Caco-2 (cell line): ENCODE measurements around the gene UBL4B. TPM values are rescaled to one million over a fixed set of nuclear protein-coding genes. Genes with fewer than 3 reads are reported as not detected.

Source experiments
- BruUV-seq: library from RNA; stranded (reverse); fragments of 400-500 nt; replicated peaks from 2 replicates; lab custom pipeline; 2021; lab: Mats Ljungman, UMichigan
- CTCF ChIA-PET: fragments of 300-600 bp; sonication (Branson Sonifier 250); formaldehyde crosslinking; loops from one replicate; lab custom pipeline; 2022; ENCODE audit warnings: antibody characterized with exemption; lab: Charles Lee
- POLR2A ChIA-PET: fragments of 300-600 bp; sonication (Branson Sonifier 250); formaldehyde crosslinking; loops from one replicate; lab custom pipeline; 2022; ENCODE audit warnings: antibody characterized with exemption; lab: Charles Lee
- DNase-seq, 2 experiments: peaks; one replicate each; pipeline versions ENCODE4 v3.0.0 to v3.0.0-alpha.2; 2020 to 2022
- H3K27me3 ChIP-seq: replicated peaks from 2 replicates; pipeline ENCODE4 v1.6.0; 2011; ENCODE audit warnings: low read length; ENCODE audit not compliant: control insufficient read depth, insufficient read depth
- H3K36me3 ChIP-seq: 2 replicates; pipeline ENCODE4 v1.5.1; 2011; ENCODE audit warnings: low read length; ENCODE audit not compliant: control insufficient read depth, insufficient read depth
- H3K4me1 ChIP-seq: fragments of 250-450 bp; sonication (Bioruptor Pico); 2 replicates; pipeline ENCODE4 v1.5.1; 2020; ENCODE audit warnings: mild to moderate bottlenecking
- H3K4me3 ChIP-seq: 2 replicates; pipeline ENCODE4 v1.5.1; 2011; ENCODE audit warnings: low read depth, mild to moderate bottlenecking, control low read depth, low read length
- H3K9me3 ChIP-seq: fragments of 250-450 bp; sonication (Bioruptor Pico); 2 replicates; pipeline ENCODE4 v1.5.1; 2020; ENCODE audit warnings: mild to moderate bottlenecking, moderate library complexity
- H3K27ac Mint-ChIP-seq: one replicate; pipeline ENCODE4 v1.8.0; 2022; ENCODE audit warnings: mixed read lengths; ENCODE audit not compliant: unreplicated experiment
- H3K27me3 Mint-ChIP-seq: one replicate; pipeline ENCODE4 v1.8.0; 2022; ENCODE audit warnings: mixed read lengths; ENCODE audit not compliant: insufficient read depth, unreplicated experiment
- H3K36me3 Mint-ChIP-seq: one replicate; pipeline ENCODE4 v1.8.0; 2022; ENCODE audit warnings: mild to moderate bottlenecking, mixed read lengths; ENCODE audit not compliant: insufficient read depth, unreplicated experiment
- H3K4me1 Mint-ChIP-seq: one replicate; pipeline ENCODE4 v1.8.0; 2022; ENCODE audit warnings: low read depth, mixed read lengths; ENCODE audit not compliant: unreplicated experiment
- H3K4me3 Mint-ChIP-seq: one replicate; pipeline ENCODE4 v1.8.0; 2022; ENCODE audit warnings: mild to moderate bottlenecking, moderate library complexity, mixed read lengths; ENCODE audit not compliant: unreplicated experiment
- H3K9me3 Mint-ChIP-seq: one replicate; pipeline ENCODE4 v1.8.0; 2022; ENCODE audit warnings: mixed read lengths; ENCODE audit not compliant: unreplicated experiment
- CTCF ChIP-seq, 2 experiments: fragments of 200-600 bp in 1 of 2; IDR thresholded peaks; 1 replicate in 1 of 2; 2 replicates in 1 of 2; pipeline versions ENCODE4 v1.5.1 to v1.8.0; 2011 to 2022; ENCODE audit warnings: antibody characterized with exemption in 1 of 2, control low read depth in 1 of 2, inconsistent platforms in 1 of 2, low read depth in 1 of 2, low read length in 1 of 2, mild to moderate bottlenecking in 1 of 2, moderate library complexity in 1 of 2; ENCODE audit not compliant: insufficient read depth in 1 of 2, severe bottlenecking in 1 of 2, unreplicated experiment in 1 of 2
- intact Hi-C: fragments of 100-400 bp; cut with micrococcal nuclease; formaldehyde crosslinking; loops from one replicate; pipeline ENCODE4 v1.10.0; 2022; ENCODE audit not compliant: unreplicated experiment
- total RNA-seq: library from RNA; stranded (reverse); gene quantifications from 2 replicates; pipeline ENCODE4 v1.2.3, GENCODE V29; 2022

The UBL4B gene
- total RNA-seq, 1 experiment from 2014 or later, result not detected

- Mint-ChIP-seq H3K27me3 (peaks cover 18% of the 10 kb centered on the region), H3K4me1 (no peaks in the 10 kb centered on the region), H3K9me3 (no peaks in the 10 kb centered on the region)
These were observed 48.4 kb downstream of the UBL4B start for GRCh38 chr1:110160538-110161100.

GRCh38 chr1:110161165-110161564 lies 48.9 kb downstream of the UBL4B start:
- ChIA-PET CTCF (no interaction called here), POLR2A (no interaction called here)
- no peaks in the 10 kb centered on the region for H3K9me3 ChIP-seq
- no peaks in the 10 kb centered on the region for H3K4me1 ChIP-seq
- no peaks in the 10 kb centered on the region for H3K4me1 Mint-ChIP-seq
- no peak overlapping the region for H3K27ac Mint-ChIP-seq
- H3K36me3 Mint-ChIP-seq, result no peaks in the 10 kb centered on the region
- H3K27me3 Mint-ChIP-seq, result peaks cover 18% of the 10 kb centered on the region
- no TSS peak for BruUV-seq
- no peak overlapping the region for H3K4me3 ChIP-seq
- DNase-seq, result no peak
- H3K9me3 Mint-ChIP-seq, result no peaks in the 10 kb centered on the region
- intact Hi-C loops, result no loop called here
- H3K36me3 ChIP-seq, result no peaks in the 10 kb centered on the region
- no peaks in the 10 kb centered on the region for H3K27me3 ChIP-seq
- no peak for TF ChIP-seq CTCF (IDR thresholded peaks at IDR 0.05; ENCODE audit: insufficient read depth in 1 of 2, low read depth in 1 of 2, low read length in 1 of 2, severe bottlenecking in 1 of 2, unreplicated experiment in 1 of 2)
- no peak overlapping the region for H3K4me3 Mint-ChIP-seq

More at GRCh38 chr1:110160538-110161100, 48.4 kb downstream of the UBL4B start:
- BruUV-seq, result no TSS peak
- Mint-ChIP-seq H3K4me3 (no peak overlapping the region), H3K36me3 (no peaks in the 10 kb centered on the region), H3K27ac (no peak overlapping the region)
- ChIA-PET POLR2A (no interaction called here), CTCF (no interaction called here)
- intact Hi-C loops, result no loop called here
- Histone ChIP-seq H3K27me3 (no peaks in the 10 kb centered on the region), H3K4me1 (no peaks in the 10 kb centered on the region), H3K4me3 (no peak overlapping the region), H3K36me3 (no peaks in the 10 kb centered on the region), H3K9me3 (no peaks in the 10 kb centered on the region)
- TF ChIP-seq CTCF (IDR thresholded peaks at IDR 0.05; ENCODE audit: insufficient read depth in 1 of 2, low read depth in 1 of 2, low read length in 1 of 2, severe bottlenecking in 1 of 2, unreplicated experiment in 1 of 2), result no peak
- no peak for DNase-seq

- Histone ChIP-seq H3K9me3 (no peaks in the 10 kb centered on the region), H3K36me3 (no peaks in the 10 kb centered on the region), H3K4me1 (no peaks in the 10 kb centered on the region), H3K4me3 (no peak overlapping the region), H3K27me3 (no peaks in the 10 kb centered on the region)
- no TSS peak for BruUV-seq
- H3K36me3 Mint-ChIP-seq, result no peaks in the 10 kb centered on the region
- no peaks in the 10 kb centered on the region for H3K4me1 Mint-ChIP-seq
- H3K27me3 Mint-ChIP-seq, result peaks cover 18% of the 10 kb centered on the region
- no peaks in the 10 kb centered on the region for H3K9me3 Mint-ChIP-seq
- no peak for TF ChIP-seq CTCF (IDR thresholded peaks at IDR 0.05; ENCODE audit: insufficient read depth in 1 of 2, low read depth in 1 of 2, low read length in 1 of 2, severe bottlenecking in 1 of 2, unreplicated experiment in 1 of 2)
- no peak for DNase-seq
- ChIA-PET CTCF (no interaction called here), POLR2A (no interaction called here)
- no peak overlapping the region for H3K4me3 Mint-ChIP-seq
- intact Hi-C loops, result no loop called here
- H3K27ac Mint-ChIP-seq, result no peak overlapping the region
These were observed 49.6 kb downstream of the UBL4B start for GRCh38 chr1:110161849-110162248.

Other genes with a start within 250 kb of the UBL4B start
- gene CSF1, start 201.6 kb upstream of the UBL4B start, total RNA-seq, result 3.7 and 3.9 TPM in 2 replicates
- 62.6 and 64.2 TPM in 2 replicates for gene AHCYL1, start 127.7 kb upstream of the UBL4B start, total RNA-seq
- 32.8 and 36.1 TPM in 2 replicates for gene STRIP1, start 77.8 kb upstream of the UBL4B start, total RNA-seq
- gene ALX3, start 41.8 kb upstream of the UBL4B start, total RNA-seq, result not detected in 2 replicates
- not detected in 2 replicates for gene SLC6A17, start 38.1 kb downstream of the UBL4B start, total RNA-seq
- gene KCNC4, start 97.9 kb downstream of the UBL4B start, total RNA-seq, result 5.3 TPM in 2 replicates
- gene RBM15, start 226.9 kb downstream of the UBL4B start, total RNA-seq, result 34.3 and 36.1 TPM in 2 replicates